Ecto neural progenitor cell (in vitro differentiated cells): ENCODE results near the gene LY6G6D.

Experiments
- DNase-seq: peaks from one replicate; pipeline ENCODE4 v3.0.0-alpha.2; 2018; ENCODE audit warnings: low spot score

Gene LY6G6D

DNA sequence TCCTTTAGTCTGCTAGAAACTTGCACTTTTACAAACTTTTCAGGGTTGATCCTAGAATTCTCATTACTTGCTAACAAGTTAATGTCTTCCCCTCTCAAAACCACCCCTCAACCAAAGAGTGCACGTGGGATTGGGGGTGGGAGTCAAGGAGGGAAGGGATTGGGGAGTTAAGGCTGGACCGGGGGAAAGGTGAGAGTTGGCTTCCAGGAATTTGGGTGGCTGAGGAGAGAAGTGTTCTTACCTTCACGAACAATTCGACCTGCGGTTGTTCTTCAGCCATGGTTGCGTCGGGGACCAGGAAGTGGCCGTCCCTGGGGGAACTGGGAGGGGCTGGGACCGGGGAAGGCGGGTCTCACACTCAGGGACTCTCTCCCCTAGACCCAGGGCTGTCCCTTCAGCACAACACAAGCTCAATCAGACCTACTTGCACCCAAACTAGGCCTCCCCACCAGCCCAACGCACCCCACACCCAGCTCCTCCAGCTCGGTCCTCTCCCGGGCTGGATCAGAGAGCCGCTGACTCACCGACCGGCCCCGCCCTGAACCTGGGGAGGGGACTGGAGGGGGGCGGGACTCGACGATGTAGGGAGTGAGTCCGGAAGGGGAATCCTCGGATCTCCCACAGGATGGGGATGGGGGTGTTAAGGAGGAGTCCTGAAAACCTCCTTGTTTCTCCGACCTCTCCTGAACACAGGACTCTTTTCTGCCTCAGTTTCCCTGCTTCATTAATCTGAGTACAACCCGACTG is 21.0 kb downstream of the LY6G6D start, which contains the start of gene CLIC1:
Gene CLIC1 (minus strand): TSS at position 510 of the 747 bp plus-strand sequence. CDS start 230 bp downstream, at position 280.
- DNase-seq: peak; percentile 77

DNA sequence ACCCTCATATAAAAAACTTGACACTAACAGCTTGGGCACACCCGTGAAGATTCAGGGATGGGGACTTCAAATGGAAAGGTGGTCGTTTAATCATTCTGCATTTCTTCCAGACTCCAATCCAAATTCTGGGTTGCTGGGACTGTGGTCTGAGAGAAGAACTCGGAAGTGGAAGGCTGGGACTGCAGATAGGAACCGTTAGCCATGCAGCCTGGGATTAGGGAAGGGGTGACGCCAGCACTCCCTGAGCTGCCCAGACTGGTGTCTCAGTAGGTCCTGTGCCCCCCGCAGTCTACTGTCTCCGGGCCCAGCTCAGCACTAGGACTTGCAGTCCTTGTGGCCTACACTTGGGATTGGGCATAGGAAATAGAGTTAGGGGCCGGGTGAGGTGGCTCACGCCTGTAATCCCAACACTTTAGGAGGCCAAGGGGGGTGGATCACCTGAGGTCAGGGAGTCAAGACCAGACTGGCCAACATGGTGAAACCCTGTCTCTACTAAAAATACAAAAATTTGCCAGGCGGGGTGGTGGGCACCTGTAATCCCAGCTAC is 21.7 kb downstream of the LY6G6D start:
- no peak for DNase-seq

DNA sequence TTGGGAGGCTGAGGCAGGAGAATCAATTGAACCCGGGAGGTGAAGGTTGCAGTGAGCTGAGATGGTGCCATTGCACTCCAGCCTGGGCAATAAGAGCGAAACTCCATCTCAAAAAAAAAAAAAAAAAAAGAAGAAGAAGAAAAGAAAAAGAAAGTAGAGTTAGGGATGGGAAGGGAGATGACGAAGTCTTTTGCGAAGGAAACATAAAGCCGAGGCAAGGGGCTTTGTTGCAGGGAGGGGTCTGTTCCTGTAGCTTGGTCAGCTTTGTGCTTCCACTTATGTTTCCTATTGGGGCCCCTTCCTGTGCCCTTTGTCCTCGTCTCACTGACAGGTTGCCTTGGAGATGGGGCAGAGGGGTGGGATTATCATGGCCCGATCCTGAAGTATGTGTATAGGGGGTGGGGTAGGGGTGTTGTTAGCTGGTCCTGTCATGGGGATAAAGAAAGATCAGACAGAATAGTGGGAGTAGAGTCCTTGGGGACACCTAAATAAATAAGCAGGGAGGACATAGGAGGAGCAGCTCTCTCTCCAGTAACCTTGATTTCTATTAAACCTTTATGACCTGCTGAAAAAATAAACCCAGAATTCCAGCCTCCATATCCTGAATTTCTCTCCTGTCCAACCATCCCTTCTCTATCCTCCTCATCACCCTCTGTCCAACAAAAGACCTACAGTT is 22.3 kb downstream of the LY6G6D start:
- DNase-seq: peak; percentile 73

DNA sequence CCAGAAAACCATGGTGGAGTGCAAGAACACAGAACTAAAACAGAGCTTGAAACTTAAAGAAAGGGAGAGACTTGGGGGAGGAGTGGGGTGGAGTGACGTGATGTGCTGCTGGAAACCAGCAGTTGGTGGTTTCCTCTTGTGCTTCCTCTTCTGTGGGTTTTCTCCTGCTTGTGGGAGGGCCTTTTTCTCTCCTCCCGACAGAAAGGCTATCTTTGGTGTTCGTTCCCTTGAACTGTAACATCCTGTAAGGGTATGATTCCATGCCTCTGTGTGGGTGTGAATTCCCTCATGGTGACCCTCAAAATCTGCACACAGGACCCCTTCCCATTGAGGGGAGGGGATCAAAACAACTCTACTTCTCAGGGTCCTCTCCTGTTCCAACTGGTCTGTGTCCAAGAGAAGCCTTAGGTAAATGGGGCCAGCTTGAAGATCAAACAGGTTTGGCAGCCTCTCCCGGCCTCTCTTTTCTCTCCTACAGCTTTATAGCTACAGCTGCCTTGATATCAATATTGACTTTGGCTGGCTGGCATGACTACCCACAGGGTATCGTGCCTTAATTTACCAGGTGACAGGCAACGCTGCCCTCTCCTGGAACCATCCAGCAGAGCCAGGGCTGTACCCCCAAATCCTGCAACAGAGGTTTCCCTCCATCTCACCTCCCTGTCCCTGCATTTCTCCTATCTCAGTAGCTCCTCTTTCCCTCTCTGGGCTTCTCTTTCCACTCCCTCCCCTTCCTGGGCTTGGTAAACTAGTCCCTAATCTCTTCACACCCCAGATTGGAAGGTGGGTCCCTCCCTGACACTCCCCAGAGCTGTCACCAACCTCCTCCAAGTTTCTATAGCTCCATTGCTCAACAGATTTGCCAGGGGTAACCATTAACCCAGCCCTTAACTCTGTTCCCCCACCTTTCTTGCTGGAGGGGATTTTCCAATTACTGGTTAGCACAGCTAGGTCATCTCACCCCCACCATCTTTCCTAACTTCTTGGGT is 23.1 kb downstream of the LY6G6D start:
- no peak for DNase-seq

DNA sequence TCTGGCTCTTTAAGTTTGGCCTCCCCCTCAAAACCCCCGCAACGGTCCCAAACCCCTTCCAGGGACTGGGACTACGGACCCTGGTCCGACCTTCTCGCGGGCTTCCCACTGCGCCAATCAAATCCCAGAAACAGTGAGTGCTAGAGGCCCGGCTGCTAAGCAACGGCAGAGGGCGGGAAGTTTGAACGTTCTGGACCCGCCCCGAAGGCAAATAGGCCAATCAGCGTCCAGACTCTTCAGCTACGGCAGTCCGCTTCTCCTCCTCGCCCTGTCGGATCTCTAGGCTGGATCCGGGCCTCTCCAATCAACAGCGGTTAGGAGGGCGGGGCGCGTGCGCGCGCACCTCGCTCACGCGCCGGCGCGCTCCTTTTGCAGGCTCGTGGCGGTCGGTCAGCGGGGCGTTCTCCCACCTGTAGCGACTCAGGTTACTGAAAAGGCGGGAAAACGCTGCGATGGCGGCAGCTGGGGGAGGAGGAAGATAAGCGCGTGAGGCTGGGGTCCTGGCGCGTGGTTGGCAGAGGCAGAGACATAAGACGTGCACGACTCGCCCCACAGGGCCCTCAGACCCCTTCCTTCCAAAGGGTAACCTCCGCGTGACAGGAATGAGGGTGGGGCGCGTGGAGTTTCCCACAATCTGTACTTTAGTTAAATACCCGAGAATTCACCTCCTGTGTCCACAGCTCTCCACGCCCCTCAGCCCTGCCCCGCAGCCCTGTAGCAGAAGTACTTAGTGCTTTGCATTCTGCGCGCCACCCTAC is 24.7 kb downstream of the LY6G6D start, which contains the start of gene MSH5:
Gene MSH5 (plus strand): TSS at position 367 of the 758 bp plus-strand sequence. CDS start 462 bp downstream, outside the sequence.
- peak; percentile 98 for DNase-seq

DNA sequence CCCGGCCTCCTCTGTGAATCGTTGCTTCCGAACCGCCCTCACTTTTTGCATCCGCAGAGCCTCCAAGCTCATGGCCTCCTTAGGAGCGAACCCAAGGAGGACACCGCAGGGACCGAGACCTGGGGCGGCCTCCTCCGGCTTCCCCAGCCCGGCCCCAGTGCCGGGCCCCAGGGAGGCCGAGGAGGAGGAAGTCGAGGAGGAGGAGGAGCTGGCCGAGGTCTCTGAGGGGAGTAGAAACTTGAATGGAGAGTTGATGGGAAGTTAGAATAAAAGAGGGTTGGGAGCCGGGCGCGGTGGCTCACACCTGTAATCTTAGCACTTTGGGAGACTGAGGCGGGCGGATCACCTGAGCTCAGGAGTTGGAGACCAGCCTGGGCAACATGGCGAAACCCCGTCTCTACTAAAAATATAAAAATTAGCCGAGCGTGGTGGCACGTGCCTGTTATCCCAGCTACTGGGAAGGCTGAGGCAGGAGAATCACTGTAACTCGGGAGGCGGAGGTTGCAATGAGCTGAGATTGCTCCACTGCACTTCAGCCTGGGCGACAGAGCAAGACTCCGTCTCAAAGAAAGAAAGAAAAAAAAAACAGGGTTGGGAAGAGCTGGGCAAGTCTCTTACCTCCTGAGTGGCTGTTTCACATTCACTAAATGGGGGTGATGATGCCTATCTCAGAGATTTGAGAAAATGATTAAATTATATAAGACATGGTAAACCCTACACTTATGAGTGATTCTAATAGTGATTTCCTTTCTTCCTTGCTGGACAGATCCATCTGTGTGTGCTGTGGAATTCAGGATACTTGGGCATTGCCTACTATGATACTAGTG is 25.5 kb downstream of the LY6G6D start:
- DNase-seq: no peak

DNA sequence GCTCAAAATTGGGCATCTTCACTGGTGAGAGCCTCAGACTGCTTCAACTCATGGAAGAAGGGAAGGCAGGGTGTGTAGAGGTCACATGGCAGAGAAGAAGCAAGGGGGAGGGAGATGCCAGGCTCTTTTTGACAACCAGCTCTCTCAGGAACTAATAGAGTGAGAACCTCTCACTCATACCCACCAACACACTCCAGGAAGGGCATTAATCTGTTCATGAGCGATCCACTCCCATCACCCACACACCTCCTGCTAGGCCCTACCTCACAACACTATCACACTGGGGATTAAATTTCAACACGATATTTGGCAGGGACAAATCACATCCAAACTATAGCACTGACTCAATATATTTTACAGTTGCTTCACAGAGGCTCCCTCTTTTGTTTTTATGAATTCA is 26.7 kb downstream of the LY6G6D start:
- no peak for DNase-seq

DNA sequence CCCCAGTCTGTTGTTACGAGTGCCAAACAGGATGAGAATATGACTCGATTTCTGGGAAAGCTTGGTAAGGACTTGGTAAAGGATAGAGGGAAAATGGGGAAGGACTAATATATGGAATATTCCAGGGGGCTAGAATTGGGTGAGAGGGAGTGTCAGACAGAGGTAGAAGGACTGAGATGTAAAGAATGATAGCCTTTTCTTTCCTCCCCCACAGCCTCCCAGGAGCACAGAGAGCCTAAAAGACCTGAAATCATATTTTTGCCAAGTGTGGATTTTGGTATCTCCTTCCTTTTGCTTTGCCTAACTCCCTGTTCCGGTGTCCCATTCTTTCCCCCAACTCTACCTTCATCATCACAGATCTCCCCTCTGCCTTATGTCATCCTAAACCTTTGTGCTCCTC is 27.7 kb downstream of the LY6G6D start:
- DNase-seq: no peak

DNA sequence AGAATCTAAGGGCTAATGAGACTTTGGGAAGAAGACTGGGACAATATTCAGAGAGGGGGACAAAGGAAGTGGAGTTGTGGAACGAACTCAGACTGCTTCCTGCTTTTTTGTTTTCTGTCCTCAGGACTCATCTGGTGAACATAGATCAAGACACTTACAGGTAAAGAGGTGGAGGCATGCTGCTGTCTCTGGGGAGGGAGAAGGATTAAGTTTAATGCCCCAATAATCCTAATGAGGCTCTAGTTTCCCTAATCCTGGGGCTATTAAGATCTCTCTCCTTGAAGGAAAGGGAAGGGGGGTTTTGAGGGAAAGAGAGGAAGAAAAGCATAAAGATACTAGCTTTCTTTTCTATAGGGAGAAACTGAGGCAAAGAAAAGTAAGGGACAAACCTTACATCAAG is 29.3 kb downstream of the LY6G6D start:
- no peak for DNase-seq

DNA sequence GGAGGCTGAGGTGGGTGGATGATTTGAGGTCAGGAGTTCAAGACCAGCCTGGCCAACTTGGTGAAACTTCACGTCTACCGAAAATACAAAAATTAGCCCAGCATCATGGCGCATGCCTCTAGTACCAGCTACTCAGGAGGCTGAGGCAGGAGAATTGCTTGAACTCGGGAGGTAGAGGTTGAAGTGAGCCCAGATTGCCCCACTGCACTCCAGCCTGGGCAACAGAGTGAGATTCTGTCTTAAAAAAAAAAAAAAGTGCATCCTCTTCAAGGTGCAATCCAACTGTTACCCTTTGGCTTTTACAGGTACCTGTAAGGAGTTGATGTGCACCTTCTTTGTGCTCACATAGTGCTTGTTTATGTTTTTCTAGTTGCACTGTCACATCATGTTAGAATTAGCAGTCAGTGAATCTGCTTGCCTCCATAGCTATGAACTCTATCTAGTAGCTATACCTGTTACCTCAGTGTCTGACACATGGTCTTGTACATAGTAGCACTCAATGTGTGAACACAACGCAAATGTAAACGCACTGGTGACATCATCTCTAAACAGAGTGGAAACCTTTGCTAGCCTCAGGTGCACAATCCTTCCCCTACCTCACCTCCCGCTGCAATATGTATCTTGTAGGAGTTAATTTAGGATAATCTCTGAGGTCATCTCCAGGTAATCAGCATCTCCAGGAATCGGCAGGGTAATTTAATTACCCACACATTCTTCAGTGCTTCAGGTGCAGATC is 34.3 kb downstream of the LY6G6D start:
- no peak for DNase-seq

DNA sequence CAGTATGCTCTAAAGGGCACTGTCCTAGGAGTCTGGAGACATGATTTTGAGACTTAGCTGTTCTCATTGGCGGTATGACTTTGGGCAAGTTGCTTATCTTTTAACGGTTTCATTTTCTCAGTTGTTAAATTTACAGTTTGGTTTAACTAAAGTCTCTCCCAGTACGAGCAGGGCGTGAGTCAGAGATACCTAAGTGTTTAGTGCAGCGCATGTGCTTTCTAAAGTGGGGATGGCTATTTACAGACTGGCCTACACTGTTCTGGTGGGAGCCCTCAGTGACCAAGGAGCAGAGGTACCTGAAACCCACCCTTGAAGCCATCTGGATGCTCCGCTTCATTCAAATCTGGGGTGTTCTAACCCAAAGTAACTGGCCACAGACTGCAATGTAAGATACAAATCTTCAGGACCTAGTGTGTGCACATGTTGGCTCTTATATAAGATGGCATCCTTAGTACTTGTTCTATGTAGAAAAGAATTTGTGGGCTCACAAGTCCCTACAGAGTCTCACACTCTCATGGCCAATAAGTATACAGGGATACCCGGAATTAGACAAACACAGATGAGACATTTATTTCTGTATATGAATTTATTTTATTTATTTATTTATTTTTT is 35.4 kb downstream of the LY6G6D start:
- no peak for DNase-seq

DNA sequence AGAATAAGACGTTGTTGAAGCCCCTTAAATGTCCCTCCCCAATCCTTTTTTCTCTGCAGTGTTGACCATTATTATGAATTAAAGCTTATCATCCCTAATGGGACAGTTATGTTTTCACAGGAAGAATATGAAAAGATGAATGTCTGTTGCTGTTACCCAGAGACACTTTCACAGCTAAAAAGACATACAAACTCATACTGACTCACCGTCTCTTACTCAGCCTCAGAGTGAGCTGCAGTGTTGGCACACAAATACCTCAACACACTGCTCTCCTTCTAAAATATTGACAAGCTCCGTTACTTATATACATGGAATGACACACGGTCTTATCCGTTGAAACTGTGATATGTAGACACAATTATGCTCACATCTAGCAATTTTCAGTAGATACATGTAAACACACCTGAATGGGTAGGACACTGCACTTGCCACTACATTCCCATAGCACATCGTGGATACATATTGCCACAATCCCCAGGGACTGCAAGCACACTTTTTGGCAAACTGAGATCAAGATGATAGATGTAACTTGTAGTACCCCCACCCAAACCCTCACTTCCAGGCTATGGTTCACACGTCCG is 37.7 kb downstream of the LY6G6D start:
- no peak for DNase-seq

DNA sequence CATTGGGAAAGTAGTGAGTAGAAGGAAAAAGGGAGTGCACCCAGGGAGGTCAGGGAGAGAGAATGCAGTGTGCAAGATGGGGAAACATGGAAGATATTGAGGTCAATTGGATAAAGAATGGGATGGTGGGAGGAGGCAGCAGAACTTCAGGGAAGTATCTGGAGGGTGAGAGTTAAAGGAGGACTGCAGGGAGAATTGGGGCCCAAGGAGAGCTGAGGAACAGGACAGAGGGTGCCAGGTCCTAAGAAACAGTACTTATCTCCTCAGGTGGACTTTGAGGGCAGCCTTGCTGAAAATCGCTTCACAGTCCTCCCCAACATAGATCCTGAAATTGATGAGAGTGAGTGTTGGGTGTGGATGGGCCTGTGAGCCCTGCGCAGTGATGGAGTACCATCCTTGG is 43.1 kb downstream of the LY6G6D start:
- no peak for DNase-seq

DNA sequence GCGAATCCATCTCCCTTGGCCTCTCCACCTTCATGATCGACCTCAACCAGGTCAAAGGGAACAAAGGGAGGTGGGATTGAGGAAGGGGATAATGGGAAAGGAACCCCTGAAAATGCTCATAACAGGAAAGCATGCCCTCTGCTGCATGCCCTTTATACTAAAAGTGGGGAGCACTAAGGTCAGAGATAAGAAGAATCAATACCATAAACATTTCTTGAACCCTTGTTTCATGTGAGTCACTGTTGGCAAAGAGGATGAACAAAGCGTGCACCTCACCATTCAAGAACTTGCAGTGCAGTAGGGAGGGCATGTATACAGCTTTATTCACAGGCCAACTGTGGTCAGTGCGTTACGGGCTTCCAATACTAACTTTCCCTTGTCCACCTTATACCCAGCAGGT is 45.6 kb downstream of the LY6G6D start:
- DNase-seq: no peak

DNA sequence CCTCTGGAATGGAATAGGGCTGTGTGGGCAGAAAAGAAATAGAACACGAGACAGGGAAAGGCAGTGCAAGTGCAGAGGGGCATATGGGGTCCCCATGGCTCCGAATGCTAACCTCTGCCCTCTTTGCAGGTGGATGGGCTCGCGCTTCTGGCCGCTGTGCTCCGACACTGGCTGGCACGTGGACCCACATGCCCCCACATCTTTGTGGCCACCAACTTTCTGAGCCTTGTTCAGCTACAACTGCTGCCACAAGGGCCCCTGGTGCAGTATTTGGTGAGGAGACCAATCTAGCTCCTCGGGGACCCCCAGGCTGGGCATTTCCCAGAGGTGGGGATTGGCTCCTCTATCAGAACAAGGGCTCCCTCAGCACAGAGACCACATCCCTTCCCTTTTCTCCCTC is 46.2 kb downstream of the LY6G6D start:
- no peak for DNase-seq

DNA sequence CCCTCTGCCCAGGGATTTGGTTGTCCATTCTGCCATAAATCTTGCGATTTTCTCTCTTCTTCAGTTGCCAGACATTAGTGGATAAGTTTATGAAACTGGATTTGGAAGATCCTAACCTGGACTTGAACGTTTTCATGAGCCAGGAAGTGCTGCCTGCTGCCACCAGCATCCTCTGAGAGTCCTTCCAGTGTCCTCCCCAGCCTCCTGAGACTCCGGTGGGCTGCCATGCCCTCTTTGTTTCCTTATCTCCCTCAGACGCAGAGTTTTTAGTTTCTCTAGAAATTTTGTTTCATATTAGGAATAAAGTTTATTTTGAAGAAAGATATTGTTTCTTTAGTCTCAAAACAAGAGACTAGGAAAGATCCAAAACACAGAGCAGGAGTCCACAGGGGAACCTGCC is 47.2 kb downstream of the LY6G6D start, which contains the start of gene SAPCD1:
Gene SAPCD1 (plus strand): TSS at position 301 of the 400 bp plus-strand sequence. CDS start 399 bp downstream, outside the sequence.
- no peak for DNase-seq

DNA sequence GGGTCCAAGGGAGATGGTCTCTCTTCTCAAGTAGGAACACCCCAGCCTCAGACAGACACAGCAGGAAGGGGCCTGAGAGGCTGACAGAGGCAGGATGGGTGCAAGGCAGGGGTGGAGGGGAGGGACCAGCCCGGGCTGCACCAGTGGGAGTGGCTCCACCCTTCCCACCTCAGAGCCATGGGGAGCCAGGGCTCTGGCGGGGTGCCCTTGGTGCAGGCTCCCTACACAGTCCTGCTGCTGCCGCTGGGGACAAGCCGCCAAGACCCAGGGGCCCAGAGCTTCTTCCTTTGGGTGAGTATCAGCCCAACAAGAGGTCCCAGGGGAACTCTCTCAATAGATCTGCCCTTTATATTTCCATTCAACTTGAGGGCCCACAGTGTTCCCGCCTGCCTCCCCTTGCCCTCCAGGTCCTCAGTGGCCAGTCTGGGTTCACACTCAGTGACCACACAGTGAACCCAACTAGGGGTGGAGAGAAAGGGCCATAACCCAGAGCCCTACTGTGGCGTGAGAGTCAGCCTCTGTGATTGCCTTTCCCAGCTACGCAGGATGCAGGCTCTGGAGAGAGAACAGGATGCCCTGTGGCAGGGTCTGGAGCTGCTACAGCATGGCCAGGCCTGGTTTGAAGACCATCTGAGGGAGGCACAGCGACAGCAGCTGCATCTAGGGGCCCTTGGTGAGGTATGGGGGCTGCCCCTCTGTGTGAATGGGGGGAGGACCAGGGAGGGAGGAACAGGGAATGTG is 47.9 kb downstream of the LY6G6D start:
- no peak for DNase-seq

DNA sequence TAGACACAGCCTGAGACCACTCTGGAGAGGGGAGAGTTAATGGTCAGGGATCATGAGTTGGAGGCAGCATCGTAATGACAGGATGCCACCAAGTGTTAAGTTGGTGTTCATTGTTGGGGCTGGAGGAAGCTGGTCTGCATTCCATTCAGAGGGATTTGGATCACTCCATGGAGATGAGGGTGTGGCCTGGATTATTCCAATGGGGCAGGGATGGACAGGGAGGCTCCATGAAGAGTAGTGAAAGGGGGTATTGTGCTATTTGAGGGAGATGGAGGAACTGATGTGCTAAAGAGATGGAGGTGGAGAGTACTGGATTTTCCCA is 48.4 kb downstream of the LY6G6D start:
- DNase-seq: peak; percentile 79
